H1 (cell line): ENCODE measurements around the gene CHCHD6. TPM values are rescaled to one million over a fixed set of nuclear protein-coding genes. Genes with fewer than 3 reads are reported as not detected.

Source experiments
- KDM5A ChIP-seq: fragments of 200-600 bp; IDR thresholded peaks from 2 replicates; pipeline ENCODE4 v1.7.1; 2012; ENCODE audit warnings: mild to moderate bottlenecking, low read length, inconsistent platforms, mixed read lengths
- polyA plus RNA-seq, 7 experiments: library from polyadenylated mRNA; depleted of rRNA in 3 of 7; stranded (reverse) in 5 of 7; unstranded in 2 of 7; fragments of >200 nt in 5 of 7; fragments of 200-250 nt in 2 of 7; gene quantifications; 1 replicate in 5 of 7; 2 replicates in 1 of 7; 4 replicates in 1 of 7; pipeline versions ENCODE4 v1.2.1 to v1.2.3, GENCODE V29; 2011 to 2013; ENCODE audit warnings: missing spikeins in 2 of 7, mixed read lengths in 2 of 7
- total RNA-seq: library from RNA; stranded (reverse); fragmentation: NEBNext Ultra II Directional; extraction: Animal tissue kit (Norgen Biotek cat#: 25700); gene quantifications from 2 replicates; pipeline ENCODE4 v1.2.1, GENCODE V29; 2021

The CHCHD6 gene
- total and polyA plus RNA-seq, 2 of the 8 experiments (the other 6 are each of a cell fraction or from before 2014, with no cell fraction given) = 32.4 to 37.6 TPM

GRCh38 chr3:126817781-126818180, 113.7 kb downstream of the CHCHD6 start (continued):
- no peak for TF ChIP-seq KDM5A
